Smooth muscle cell (in vitro differentiated cells): ENCODE results near the gene XAGE3. TPM values are rescaled to one million over a fixed set of nuclear protein-coding genes. Genes with fewer than 3 reads are reported as not detected.

Experiments
- DNase-seq: peaks from one replicate; lab custom pipeline; 2025; ENCODE audit not compliant: unreplicated experiment; lab: John Stamatoyannopoulos, UW
- H2AFZ ChIP-seq: fragments of 200-600 bp; sonication (generic); 2 replicates; pipeline ENCODE4 v1.6.0; 2016; ENCODE audit warnings: antibody characterized with exemption, low read depth, mild to moderate bottlenecking
- H3F3A ChIP-seq: fragments of 200-600 bp; sonication (generic); 2 replicates; pipeline ENCODE4 v1.6.0; 2017; ENCODE audit warnings: antibody characterized with exemption, low read depth
- H3K27ac ChIP-seq: fragments of 200-600 bp; sonication (generic); 2 replicates; pipeline ENCODE4 v1.5.1; 2016; ENCODE audit warnings: low read depth, mild to moderate bottlenecking
- H3K27me3 ChIP-seq: fragments of 200-600 bp; sonication (generic); 2 replicates; pipeline ENCODE4 v1.6.1; 2016; ENCODE audit warnings: low read depth, mild to moderate bottlenecking
- H3K36me3 ChIP-seq: fragments of 200-600 bp; sonication (generic); 2 replicates; pipeline ENCODE4 v1.5.1; 2016; ENCODE audit warnings: low read depth
- H3K4me1 ChIP-seq: fragments of 200-600 bp; sonication (generic); 2 replicates; pipeline ENCODE4 v1.5.1; 2016; ENCODE audit warnings: low read depth
- H3K4me2 ChIP-seq: fragments of 200-600 bp; sonication (generic); 2 replicates; pipeline ENCODE4 v1.6.0; 2016; ENCODE audit warnings: mild to moderate bottlenecking
- H3K4me3 ChIP-seq: fragments of 200-600 bp; sonication (generic); 2 replicates; pipeline ENCODE4 v1.5.1; 2016; ENCODE audit warnings: mild to moderate bottlenecking
- H3K79me2 ChIP-seq: fragments of 200-600 bp; sonication (generic); 2 replicates; pipeline ENCODE4 v1.6.0; 2016; ENCODE audit warnings: low read depth, mild to moderate bottlenecking
- H3K9ac ChIP-seq: fragments of 200-600 bp; sonication (generic); 2 replicates; pipeline ENCODE4 v1.6.0; 2016; ENCODE audit warnings: low read depth
- H3K9me3 ChIP-seq: fragments of 200-600 bp; sonication (generic); replicated peaks from 2 replicates; pipeline ENCODE4 v1.5.1; 2016; ENCODE audit warnings: low read depth
- H4K20me1 ChIP-seq: fragments of 200-600 bp; sonication (generic); 2 replicates; pipeline ENCODE4 v1.6.0; 2016; ENCODE audit warnings: low read depth
- WGBS: methylation state at CpG from one replicate; pipeline ENCODE4 v1.1.7; 2016; ENCODE audit warnings: low lambda C conversion rate; 5-methylcytosine and 5-hydroxymethylcytosine counted together
- polyA plus RNA-seq: library from polyadenylated mRNA; unstranded; fragments of >200 nt; fragmentation: Nextera tagmentation; extraction: Ambion mirVana; gene quantifications from 2 replicates; pipeline ENCODE4 v1.2.1, GENCODE V29; 2016
- total RNA-seq: library from RNA; depleted of rRNA; stranded (reverse); fragments of >200 nt; gene quantifications from 2 replicates; pipeline ENCODE4 v1.2.3, GENCODE V29; 2014
- TF ChIP-seq, protein P1 (sequence below): fragments of 200-600 bp; sonication (generic); IDR thresholded peaks from 2 replicates; pipeline ENCODE4 v1.5.1; 2017; ENCODE audit warnings: borderline replicate concordance, mild to moderate bottlenecking, antibody characterized with exemption; ENCODE audit not compliant: insufficient read depth, poor library complexity, severe bottlenecking

Gene XAGE3
- total and polyA plus RNA-seq, 2 experiments from 2014 or later = not detected

DNA sequence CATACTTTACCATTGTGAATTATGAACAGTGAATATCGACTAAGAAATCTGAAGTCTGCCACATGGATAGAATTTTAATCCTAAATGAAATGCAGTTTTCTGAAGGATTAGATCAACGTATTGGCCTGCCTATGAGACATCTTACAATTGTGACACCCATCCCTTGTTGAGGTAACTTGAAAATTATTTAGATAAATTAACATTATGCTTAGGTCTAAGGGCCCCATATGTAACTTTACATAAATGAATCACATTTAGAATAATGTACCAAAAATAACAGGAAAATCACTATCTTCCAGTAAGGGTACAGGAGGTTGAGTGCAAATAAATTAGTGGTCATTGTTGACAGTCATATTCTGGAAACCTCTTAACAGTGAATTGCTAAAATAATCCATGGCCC, 43.3 kb downstream of the XAGE3 start:
- Histone ChIP-seq H4K20me1 (no peaks in the 10 kb centered on the region), H2AFZ (no peak overlapping the region), H3K4me1 (no peaks in the 10 kb centered on the region), H3K4me2 (no peak overlapping the region), H3K4me3 (no peak overlapping the region), H3K9ac (no peak overlapping the region), H3K79me2 (no peaks in the 10 kb centered on the region), H3K27me3 (no peaks in the 10 kb centered on the region), H3K27ac (no peak overlapping the region), H3F3A (no peaks in the 10 kb centered on the region), H3K9me3 (no peaks in the 10 kb centered on the region), H3K36me3 (no peaks in the 10 kb centered on the region)
- WGBS = 39% methylated on average over 2 of the region's 2 CpGs
- TF ChIP-seq, protein P1, sequence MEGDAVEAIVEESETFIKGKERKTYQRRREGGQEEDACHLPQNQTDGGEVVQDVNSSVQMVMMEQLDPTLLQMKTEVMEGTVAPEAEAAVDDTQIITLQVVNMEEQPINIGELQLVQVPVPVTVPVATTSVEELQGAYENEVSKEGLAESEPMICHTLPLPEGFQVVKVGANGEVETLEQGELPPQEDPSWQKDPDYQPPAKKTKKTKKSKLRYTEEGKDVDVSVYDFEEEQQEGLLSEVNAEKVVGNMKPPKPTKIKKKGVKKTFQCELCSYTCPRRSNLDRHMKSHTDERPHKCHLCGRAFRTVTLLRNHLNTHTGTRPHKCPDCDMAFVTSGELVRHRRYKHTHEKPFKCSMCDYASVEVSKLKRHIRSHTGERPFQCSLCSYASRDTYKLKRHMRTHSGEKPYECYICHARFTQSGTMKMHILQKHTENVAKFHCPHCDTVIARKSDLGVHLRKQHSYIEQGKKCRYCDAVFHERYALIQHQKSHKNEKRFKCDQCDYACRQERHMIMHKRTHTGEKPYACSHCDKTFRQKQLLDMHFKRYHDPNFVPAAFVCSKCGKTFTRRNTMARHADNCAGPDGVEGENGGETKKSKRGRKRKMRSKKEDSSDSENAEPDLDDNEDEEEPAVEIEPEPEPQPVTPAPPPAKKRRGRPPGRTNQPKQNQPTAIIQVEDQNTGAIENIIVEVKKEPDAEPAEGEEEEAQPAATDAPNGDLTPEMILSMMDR = no peak
- no peak for DNase-seq

DNA sequence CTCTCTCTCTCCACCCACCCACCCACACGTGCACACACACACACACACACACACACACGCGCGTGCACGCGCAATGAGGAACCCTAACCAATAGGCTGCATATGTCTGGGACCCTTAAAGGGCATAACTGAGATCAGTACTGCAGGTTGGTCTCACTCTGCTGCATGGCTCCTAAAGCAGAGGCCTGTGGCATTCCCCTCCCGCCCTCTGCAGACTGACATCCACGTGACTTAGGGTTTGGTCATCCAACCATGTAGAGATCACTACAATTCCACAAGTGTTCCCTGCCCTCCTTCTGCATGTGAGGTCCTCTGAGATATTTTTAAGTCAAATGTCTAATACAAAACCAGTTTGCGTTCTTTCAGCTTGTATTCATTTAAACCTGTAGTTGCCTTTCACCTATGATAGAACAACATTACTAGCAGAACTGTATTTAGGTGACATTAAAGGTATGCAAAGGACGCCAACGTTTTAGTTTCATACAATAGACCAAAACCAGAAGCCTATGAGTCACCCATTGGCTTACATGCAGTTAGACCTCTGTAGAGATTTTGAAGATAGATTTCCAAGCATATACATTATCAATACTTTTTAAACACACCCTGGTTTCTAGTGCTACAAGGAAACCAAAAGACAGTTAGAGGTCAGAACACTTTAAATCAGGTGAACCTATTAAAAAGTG, 46.7 kb downstream of the XAGE3 start:
- H3K9me3 ChIP-seq = no peaks in the 10 kb centered on the region
- H3K4me1 ChIP-seq = no peaks in the 10 kb centered on the region
- H3K36me3 ChIP-seq = no peaks in the 10 kb centered on the region
- TF ChIP-seq, protein P1 = no peak
- no peaks in the 10 kb centered on the region for H3K79me2 ChIP-seq
- H3K4me2 ChIP-seq = no peak overlapping the region
- no peak overlapping the region for H3K27ac ChIP-seq
- H2AFZ ChIP-seq = no peak overlapping the region
- H4K20me1 ChIP-seq = no peaks in the 10 kb centered on the region
- H3K9ac ChIP-seq = no peak overlapping the region
- H3K27me3 ChIP-seq = no peaks in the 10 kb centered on the region
- H3F3A ChIP-seq = no peaks in the 10 kb centered on the region
- H3K4me3 ChIP-seq = no peak overlapping the region
- DNase-seq = no peak
- 75% methylated on average over 11 of the region's 11 CpGs for WGBS

DNA sequence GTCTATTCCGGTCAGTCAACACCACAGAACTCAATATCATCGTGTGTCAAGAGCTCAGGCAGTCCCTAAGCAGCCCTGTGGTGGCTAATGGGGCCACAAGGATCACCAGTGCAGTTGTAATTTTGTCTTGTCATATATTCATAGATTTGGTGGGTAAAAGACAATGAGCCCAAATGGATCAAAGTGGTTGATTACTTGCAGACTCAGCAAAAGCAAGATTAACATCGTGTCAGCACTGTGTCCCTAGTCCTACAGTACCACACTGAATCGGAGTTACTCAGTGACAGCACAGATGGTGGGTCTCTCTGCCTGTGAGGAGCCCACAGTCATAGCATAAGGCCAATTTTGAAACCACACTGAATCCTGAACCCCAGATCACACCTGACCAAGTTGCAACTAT, 48.1 kb downstream of the XAGE3 start:
- H4K20me1 ChIP-seq = no peaks in the 10 kb centered on the region
- H3K9me3 ChIP-seq = no peaks in the 10 kb centered on the region
- no peaks in the 10 kb centered on the region for H3F3A ChIP-seq
- DNase-seq = no peak
- 43% methylated on average over 4 of the region's 4 CpGs for WGBS
- H3K4me1 ChIP-seq = no peaks in the 10 kb centered on the region
- no peaks in the 10 kb centered on the region for H3K36me3 ChIP-seq
- no peaks in the 10 kb centered on the region for H3K27me3 ChIP-seq
- H3K9ac ChIP-seq = no peak overlapping the region
- no peak overlapping the region for H2AFZ ChIP-seq
- no peak overlapping the region for H3K27ac ChIP-seq
- no peak overlapping the region for H3K4me2 ChIP-seq
- TF ChIP-seq, protein P1 = no peak
- no peak overlapping the region for H3K4me3 ChIP-seq
- no peaks in the 10 kb centered on the region for H3K79me2 ChIP-seq

Other genes with a start within 250 kb of the XAGE3 start
- gene SSX7, start 213.2 kb downstream of the XAGE3 start, total RNA-seq = not detected in 2 replicates
- gene SSX7, start 213.2 kb downstream of the XAGE3 start, polyA plus RNA-seq = not detected in 2 replicates
- gene SSX2, start 160.9 kb downstream of the XAGE3 start, total RNA-seq = not detected in 2 replicates
- not detected in 2 replicates for gene SSX2, start 160.9 kb downstream of the XAGE3 start, polyA plus RNA-seq
- not detected in 2 replicates for gene SSX2B, start 116.8 kb downstream of the XAGE3 start, total RNA-seq
- not detected in 2 replicates for gene SSX2B, start 116.8 kb downstream of the XAGE3 start, polyA plus RNA-seq
- gene SPANXN5, start 70.7 kb downstream of the XAGE3 start, total RNA-seq = not detected in 2 replicates
- gene SPANXN5, start 70.7 kb downstream of the XAGE3 start, polyA plus RNA-seq = not detected in 2 replicates
- gene XAGE5, start 56.8 kb downstream of the XAGE3 start, total RNA-seq = not detected in 2 replicates
- gene XAGE5, start 56.8 kb downstream of the XAGE3 start, polyA plus RNA-seq = not detected in 2 replicates
- 18.5 and 22.0 TPM in 2 replicates for gene FAM156B, start 29.2 kb upstream of the XAGE3 start, total RNA-seq
- 30.5 and 30.7 TPM in 2 replicates for gene FAM156B, start 29.2 kb upstream of the XAGE3 start, polyA plus RNA-seq
- 7.6 and 16.3 TPM in 2 replicates for gene FAM156A, start 90.4 kb upstream of the XAGE3 start, total RNA-seq
- 18.5 and 27.4 TPM in 2 replicates for gene FAM156A, start 90.4 kb upstream of the XAGE3 start, polyA plus RNA-seq
- 3.9 and 5.5 TPM in 2 replicates for gene GPR173, start 180.7 kb upstream of the XAGE3 start, total RNA-seq
- 0.63 and 1.8 TPM in 2 replicates for gene GPR173, start 180.7 kb upstream of the XAGE3 start, polyA plus RNA-seq
- gene TSPYL2, start 214.3 kb upstream of the XAGE3 start, total RNA-seq = 37.7 and 38.1 TPM in 2 replicates
- 50.7 and 64.1 TPM in 2 replicates for gene TSPYL2, start 214.3 kb upstream of the XAGE3 start, polyA plus RNA-seq
- 6.1 and 7.9 TPM in 2 replicates for gene KANTR, start 226.1 kb upstream of the XAGE3 start, total RNA-seq
- gene KANTR, start 226.1 kb upstream of the XAGE3 start, polyA plus RNA-seq = 2.6 and 4.6 TPM in 2 replicates